Kidney (tissue), 14 donors: ENCODE results near the gene GGT7. TPM values are rescaled to one million over a fixed set of nuclear protein-coding genes. Genes with fewer than 3 reads are reported as not detected.

Source experiments
- DNase-seq, 5 donors: peaks; one replicate each; pipeline ENCODE4 v3.0.0-alpha.2; 2013 to 2020
- FAIRE-seq: peaks from 2 replicates; lab custom pipeline; 2012; peaks lifted over from hg19 to GRCh38; lab: Jason Lieb, UNC
- H3K27ac ChIP-seq, 2 donors: one replicate each; pipeline ENCODE4 v1.7.0; 2013; ENCODE audit warnings: low read depth in 2 of 2, low read length in 2 of 2, inconsistent platforms in 1 of 2
- H3K27me3 ChIP-seq: one replicate; pipeline ENCODE4 v1.7.1; 2013; ENCODE audit warnings: low read length, inconsistent platforms; ENCODE audit not compliant: control insufficient read depth, insufficient read depth
- H3K36me3 ChIP-seq, 3 donors: one replicate each; pipeline versions ENCODE4 v1.7.0 to v1.7.1; 2013; ENCODE audit warnings: low read length in 3 of 3, control low read depth in 1 of 3, inconsistent platforms in 1 of 3; ENCODE audit not compliant: insufficient read depth in 3 of 3, control insufficient read depth in 2 of 3
- H3K4me1 ChIP-seq, 3 donors: one replicate each; pipeline versions ENCODE4 v1.7.0 to v1.7.1; 2013; ENCODE audit warnings: low read length in 3 of 3, inconsistent platforms in 1 of 3, low read depth in 1 of 3; ENCODE audit not compliant: control insufficient read depth in 2 of 3, insufficient read depth in 2 of 3
- H3K4me3 ChIP-seq, 3 donors: one replicate each; pipeline versions ENCODE4 v1.7.0 to v1.8.1; 2013; ENCODE audit warnings: low read length in 3 of 3, control low read depth in 1 of 3, inconsistent platforms in 1 of 3
- H3K9ac ChIP-seq, 3 donors: one replicate each; pipeline versions ENCODE4 v1.7.0 to v1.7.1; 2013; ENCODE audit warnings: low read length in 3 of 3, control low read depth in 1 of 3, inconsistent platforms in 1 of 3
- H3K9me3 ChIP-seq, 3 donors: one replicate each; pipeline versions ENCODE4 v1.7.0 to v1.7.1; 2013; ENCODE audit warnings: low read length in 3 of 3, control low read depth in 1 of 3, inconsistent platforms in 1 of 3; ENCODE audit not compliant: control insufficient read depth in 2 of 3, insufficient read depth in 1 of 3
- CTCF ChIP-seq: IDR thresholded peaks from 3 replicates; pipeline ENCODE4 v1.5.1; 2012; ENCODE audit warnings: mild to moderate bottlenecking, moderate library complexity, borderline replicate concordance; ENCODE audit not compliant: insufficient read depth; ENCODE audit errors: extremely low read depth
- intact Hi-C: fragments of 100-400 bp; cut with DNase I; formaldehyde crosslinking; loops from one replicate; pipeline ENCODE4 v1.11.1; 2022
- polyA plus RNA-seq: library from polyadenylated mRNA; stranded (reverse); fragments of 350-450 nt; fragmentation: Illumina TruSeq; extraction: RNeasy Lipid Tissue Mini Kit (QIAGEN cat#74804); gene quantifications from one replicate; pipeline ENCODE4 v1.2.3, GENCODE V29; 2014; ENCODE audit warnings: low read depth, low replicate concordance; ENCODE audit not compliant: insufficient read depth
- total RNA-seq: library from RNA; stranded (reverse); fragmentation: NEBNext Ultra II Directional; extraction: Animal tissue kit (Norgen Biotek cat#: 25700); gene quantifications from one replicate; pipeline ENCODE4 v1.2.1, GENCODE V29; 2021
- donor health status: control.
- donor health status: control.
- donor health status: control.
- donor health status: control.
- donor health status: control.
- donor health status: DM: yes; HTN: yes; CAD: no.
- donor health status: Normal renal cell carcinoma (clear cell type).

The GGT7 gene
- total and polyA plus RNA-seq, 2 donors from 2014 or later, result 24.3 to 27.0 TPM

GRCh38 chr20:34916774-34917354 is 44.2 kb upstream of the GGT7 start:
- FAIRE-seq (no peak), DNase-seq (no peak)
- peaks cover 0 to 41% (median 18%) of the 10 kb centered on the region in 3 donors for H3K36me3 ChIP-seq
- peaks cover 0 to 6% (median 4%) of the 10 kb centered on the region in 3 donors for H3K4me1 ChIP-seq
- no peaks in the 10 kb centered on the region for H3K27me3 ChIP-seq
- TF ChIP-seq CTCF, result no peak
- no peaks in the 10 kb centered on the region for H3K9me3 ChIP-seq
- H3K9ac ChIP-seq, result no peak overlapping the region
- H3K4me3 ChIP-seq, result no peak overlapping the region
- intact Hi-C loops, result no loop called here
- no peak overlapping the region for H3K27ac ChIP-seq

GRCh38 chr20:34915749-34916455 is 43.2 kb upstream of the GGT7 start:
- peaks cover 0 to 31% (median 14%) of the 10 kb centered on the region in 3 donors for H3K36me3 ChIP-seq
- no peaks in the 10 kb centered on the region for H3K9me3 ChIP-seq
- no peak overlapping the region for H3K9ac ChIP-seq
- no peak for DNase-seq
- intact Hi-C loops, result no loop called here
- no peak for FAIRE-seq
- H3K27ac ChIP-seq, result no peak overlapping the region
- H3K27me3 ChIP-seq, result no peaks in the 10 kb centered on the region
- H3K4me3 ChIP-seq, result no peak overlapping the region
- no peak for TF ChIP-seq CTCF
- H3K4me1 ChIP-seq, result peaks cover 0 to 6% (median 4%) of the 10 kb centered on the region in 3 donors

GRCh38 chr20:34915131-34915530 is 42.5 kb upstream of the GGT7 start:
- Histone ChIP-seq H3K36me3 (peaks cover 0 to 24% (median 9%) of the 10 kb centered on the region in 3 donors), H3K4me3 (no peak overlapping the region), H3K4me1 (peaks cover 0 to 6% (median 4%) of the 10 kb centered on the region in 3 donors), H3K9ac (no peak overlapping the region), H3K27me3 (no peaks in the 10 kb centered on the region), H3K9me3 (no peaks in the 10 kb centered on the region), H3K27ac (no peak overlapping the region)
- intact Hi-C loops, result no loop called here
- no peak for TF ChIP-seq CTCF
- no peak for DNase-seq
- FAIRE-seq, result no peak
